Epithelial cell of prostate (primary cell): ENCODE results near the gene PTGDS.

Experiments
- DNase-seq: peaks from one replicate; pipeline ENCODE4 v3.0.0-alpha.2; 2011; ENCODE audit warnings: low read depth, low spot score
- H3K27ac ChIP-seq: fragments of 450-650 bp; 2 replicates; pipeline ENCODE4 v1.5.1; 2017; ENCODE audit warnings: mild to moderate bottlenecking

PTGDS gene

GRCh38 chr9:136971746-136972145 lies 5.6 kb upstream of the PTGDS start:
- H3K27ac ChIP-seq, result no peak overlapping the region
- no peak for DNase-seq

GRCh38 chr9:136972335-136972734 lies 5.0 kb upstream of the PTGDS start:
- H3K27ac ChIP-seq, result no peak overlapping the region
- DNase-seq, result no peak

GRCh38 chr9:136972743-136973142 lies 4.6 kb upstream of the PTGDS start:
- DNase-seq, result no peak
- no peak overlapping the region for H3K27ac ChIP-seq

GRCh38 chr9:136973618-136974617 lies 3.4 kb upstream of the PTGDS start:
- DNase-seq, result no peak
- no peak overlapping the region for H3K27ac ChIP-seq

- H3K27ac ChIP-seq, result no peak overlapping the region
- no peak for DNase-seq
Measured at GRCh38 chr9:136974817-136975535, 2.3 kb upstream of the PTGDS start.

- no peak for DNase-seq
- no peak overlapping the region for H3K27ac ChIP-seq
Measured at GRCh38 chr9:136975644-136976043, 1.7 kb upstream of the PTGDS start.

- no peak for DNase-seq
- H3K27ac ChIP-seq, result no peak overlapping the region
Measured at GRCh38 chr9:136977649-136978072, 357 bp downstream of the PTGDS start.

GRCh38 chr9:136978073-136978864 lies 965 bp downstream of the PTGDS start:
- no peak for DNase-seq
- no peak overlapping the region for H3K27ac ChIP-seq

- H3K27ac ChIP-seq, result no peak overlapping the region
- DNase-seq, result no peak
Measured at GRCh38 chr9:136978865-136979544, 1.7 kb downstream of the PTGDS start.

GRCh38 chr9:136979769-136980587 lies 2.7 kb downstream of the PTGDS start:
- DNase-seq, result no peak
- H3K27ac ChIP-seq, result no peak overlapping the region

GRCh38 chr9:136980669-136981478 lies 3.6 kb downstream of the PTGDS start:
- H3K27ac ChIP-seq, result no peak overlapping the region
- no peak for DNase-seq

GRCh38 chr9:136981588-136982231 lies 4.4 kb downstream of the PTGDS start:
- H3K27ac ChIP-seq, result no peak overlapping the region
- DNase-seq, result no peak

- H3K27ac ChIP-seq, result no peak within 1 kb of the TSS
- DNase-seq, result no peak
Measured at GRCh38 chr9:136982232-136983051, 5.1 kb downstream of the PTGDS start, which contains the start of gene LCNL1. TSS of gene LCNL1 (plus strand) at chr9:136982993. CDS start at chr9:136983587, 594 bp downstream.

- no peak overlapping the region for H3K27ac ChIP-seq
- DNase-seq, result no peak
Measured at GRCh38 chr9:136983167-136983566, 5.9 kb downstream of the PTGDS start.

GRCh38 chr9:136983656-136984314 lies 6.5 kb downstream of the PTGDS start:
- no peak for DNase-seq
- no peak overlapping the region for H3K27ac ChIP-seq

GRCh38 chr9:136984464-136985026 lies 7.2 kb downstream of the PTGDS start:
- DNase-seq, result no peak
- H3K27ac ChIP-seq, result no peak overlapping the region
